Epithelial cell of proximal tubule (primary cell): ENCODE results near the gene AGAP3. TPM values are rescaled to one million over a fixed set of nuclear protein-coding genes. Genes with fewer than 3 reads are reported as not detected.
A peak's percentile ranks its signal among the peaks of the same experiment; 100 is the strongest.

Experiments used
- DNase-seq: peaks from one replicate; pipeline ENCODE4 v3.0.0-alpha.2; 2011; ENCODE audit warnings: low read depth
- H3K4me3 ChIP-seq: 2 replicates; pipeline ENCODE4 v1.5.1; 2011; ENCODE audit warnings: low read depth, mild to moderate bottlenecking, low read length
- total RNA-seq: library from RNA; depleted of rRNA; stranded (reverse); fragments of >200 nt; gene quantifications from 2 replicates; pipeline ENCODE4 v1.2.3, GENCODE V29; 2015
- TF ChIP-seq, protein P1 (sequence below): conservative IDR thresholded peaks from 2 replicates; pipeline ENCODE4 v1.5.1; 2012; ENCODE audit warnings: low read depth, mild to moderate bottlenecking, low read length

AGAP3 gene
- total RNA-seq, 1 donor from 2014 or later = 60.1 TPM

DNA sequence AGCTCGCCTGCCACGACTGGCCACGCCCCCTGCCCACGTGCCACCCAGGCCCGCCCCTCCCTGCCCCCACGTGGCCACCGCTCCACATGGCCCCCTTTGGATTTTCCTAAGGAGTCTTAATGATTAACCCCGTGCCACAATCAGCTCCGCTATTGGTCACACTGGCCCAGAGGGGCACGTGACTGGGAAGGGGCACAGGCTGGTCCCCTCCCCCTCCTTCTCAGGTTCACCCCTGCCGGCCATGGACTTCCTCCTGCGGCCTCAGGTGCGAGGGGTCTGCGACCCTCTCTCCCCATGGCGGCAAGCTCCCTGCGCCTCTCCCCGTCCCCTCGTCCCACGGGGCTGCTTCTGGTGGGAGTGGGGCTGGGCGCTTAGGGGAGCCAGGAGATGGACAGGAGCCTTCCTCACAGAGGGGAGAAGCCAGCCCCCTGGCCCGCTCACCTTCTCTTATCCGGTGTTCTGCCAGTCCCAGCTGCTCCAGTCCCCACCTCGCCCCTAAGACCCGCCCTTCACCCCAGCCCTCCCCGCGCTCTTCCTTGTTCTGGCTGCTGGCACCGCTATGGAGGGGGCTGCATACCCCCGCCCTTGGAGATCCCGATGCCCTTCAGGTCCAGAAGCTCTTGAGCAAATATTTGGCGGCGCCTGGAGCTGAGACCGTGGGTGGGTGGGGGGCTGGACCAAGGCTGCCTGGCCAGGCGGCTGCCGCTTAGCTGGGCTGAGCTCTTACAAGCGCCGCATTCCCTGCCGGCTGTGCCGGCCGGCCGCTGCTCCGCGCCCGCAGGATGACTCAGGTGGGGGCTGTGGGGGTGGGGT is 23.7 kb upstream of the AGAP3 start:
- TF ChIP-seq, protein P1, sequence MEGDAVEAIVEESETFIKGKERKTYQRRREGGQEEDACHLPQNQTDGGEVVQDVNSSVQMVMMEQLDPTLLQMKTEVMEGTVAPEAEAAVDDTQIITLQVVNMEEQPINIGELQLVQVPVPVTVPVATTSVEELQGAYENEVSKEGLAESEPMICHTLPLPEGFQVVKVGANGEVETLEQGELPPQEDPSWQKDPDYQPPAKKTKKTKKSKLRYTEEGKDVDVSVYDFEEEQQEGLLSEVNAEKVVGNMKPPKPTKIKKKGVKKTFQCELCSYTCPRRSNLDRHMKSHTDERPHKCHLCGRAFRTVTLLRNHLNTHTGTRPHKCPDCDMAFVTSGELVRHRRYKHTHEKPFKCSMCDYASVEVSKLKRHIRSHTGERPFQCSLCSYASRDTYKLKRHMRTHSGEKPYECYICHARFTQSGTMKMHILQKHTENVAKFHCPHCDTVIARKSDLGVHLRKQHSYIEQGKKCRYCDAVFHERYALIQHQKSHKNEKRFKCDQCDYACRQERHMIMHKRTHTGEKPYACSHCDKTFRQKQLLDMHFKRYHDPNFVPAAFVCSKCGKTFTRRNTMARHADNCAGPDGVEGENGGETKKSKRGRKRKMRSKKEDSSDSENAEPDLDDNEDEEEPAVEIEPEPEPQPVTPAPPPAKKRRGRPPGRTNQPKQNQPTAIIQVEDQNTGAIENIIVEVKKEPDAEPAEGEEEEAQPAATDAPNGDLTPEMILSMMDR = no peak
- DNase-seq = peak; percentile 64
- H3K4me3 ChIP-seq = peak overlapping the region; percentile 72

DNA sequence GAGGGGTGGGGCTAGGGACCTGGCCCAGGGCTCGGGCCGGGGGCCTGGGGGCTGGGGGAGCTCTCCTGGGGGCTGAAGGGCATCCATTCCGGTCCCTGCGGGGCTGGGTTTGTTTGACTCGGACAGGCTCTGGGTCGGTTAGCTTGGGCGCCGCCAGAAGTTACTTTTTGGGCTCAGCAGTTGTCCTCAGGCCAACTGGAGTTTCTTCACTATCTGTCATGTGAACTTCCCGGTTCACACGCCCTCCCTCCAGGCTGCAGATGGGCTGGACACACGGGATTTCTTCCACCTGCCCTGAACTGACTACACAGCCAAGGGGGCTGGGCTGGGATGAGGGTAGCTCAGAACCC is 23.1 kb upstream of the AGAP3 start:
- TF ChIP-seq, protein P1 = no peak
- no peak for DNase-seq
- peak overlapping the region; percentile 72 for H3K4me3 ChIP-seq

DNA sequence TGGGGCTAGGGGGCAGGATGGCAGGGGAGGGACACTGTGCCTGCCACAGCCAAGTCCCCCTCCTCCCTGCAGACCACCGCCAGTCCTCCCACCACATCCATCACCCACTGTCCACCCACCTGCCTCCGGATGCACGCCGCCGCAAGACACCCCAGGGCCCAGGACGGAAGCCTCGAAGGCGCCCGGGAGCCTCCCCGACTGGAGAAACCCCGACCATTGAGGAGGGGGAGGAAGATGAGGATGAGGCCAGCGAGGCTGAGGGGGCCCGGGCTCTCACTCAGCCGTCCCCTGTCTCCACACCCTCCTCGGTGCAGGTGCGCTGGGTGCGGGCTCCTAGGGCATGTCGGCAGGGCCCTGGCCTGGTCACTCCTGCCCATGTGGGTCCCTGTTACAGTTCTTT is 21.8 kb upstream of the AGAP3 start:
- DNase-seq = no peak
- TF ChIP-seq, protein P1 = no peak
- H3K4me3 ChIP-seq = no peak overlapping the region

DNA sequence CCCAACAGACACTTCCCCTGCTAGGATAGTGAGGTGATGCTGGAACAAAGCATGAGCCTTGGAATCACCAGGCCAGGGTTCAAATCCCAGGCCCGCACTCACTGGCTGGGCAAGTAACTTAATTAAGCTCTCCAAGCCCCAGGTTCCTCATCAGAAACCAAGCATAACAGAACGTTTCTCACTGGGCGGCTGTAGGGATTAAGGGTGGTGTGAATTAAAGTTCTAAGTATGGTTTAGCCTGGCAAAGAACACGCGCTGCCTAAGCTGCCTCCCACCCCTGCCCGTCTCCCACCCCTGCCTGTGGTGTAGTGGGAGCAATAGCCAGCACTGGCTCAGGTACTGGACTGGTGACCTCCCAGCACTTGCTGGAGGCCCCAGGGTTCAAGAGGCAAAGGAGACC is 21.3 kb upstream of the AGAP3 start:
- TF ChIP-seq, protein P1 = no peak
- no peak overlapping the region for H3K4me3 ChIP-seq
- DNase-seq = no peak

DNA sequence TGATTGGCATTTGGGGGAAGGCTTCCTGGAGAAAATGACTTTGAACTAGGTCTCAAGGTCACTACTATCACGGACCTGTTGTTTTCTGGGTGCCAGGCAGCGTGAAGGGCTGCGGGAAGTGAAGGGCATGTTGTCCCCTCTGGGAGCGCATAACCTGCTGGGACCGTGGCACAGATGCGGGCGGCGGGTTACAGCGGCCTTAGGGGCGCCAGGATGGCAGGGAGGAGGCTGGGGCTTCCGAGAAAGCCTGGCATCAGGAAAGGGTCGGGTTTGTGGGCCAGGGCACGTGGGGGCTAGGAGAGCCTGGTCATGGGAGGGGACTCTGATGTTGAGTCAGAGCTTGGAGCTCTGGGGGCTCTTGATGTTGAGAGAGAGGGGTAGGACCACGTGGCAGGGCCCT is 20.8 kb upstream of the AGAP3 start:
- TF ChIP-seq, protein P1 = no peak
- no peak for DNase-seq
- H3K4me3 ChIP-seq = no peak overlapping the region

DNA sequence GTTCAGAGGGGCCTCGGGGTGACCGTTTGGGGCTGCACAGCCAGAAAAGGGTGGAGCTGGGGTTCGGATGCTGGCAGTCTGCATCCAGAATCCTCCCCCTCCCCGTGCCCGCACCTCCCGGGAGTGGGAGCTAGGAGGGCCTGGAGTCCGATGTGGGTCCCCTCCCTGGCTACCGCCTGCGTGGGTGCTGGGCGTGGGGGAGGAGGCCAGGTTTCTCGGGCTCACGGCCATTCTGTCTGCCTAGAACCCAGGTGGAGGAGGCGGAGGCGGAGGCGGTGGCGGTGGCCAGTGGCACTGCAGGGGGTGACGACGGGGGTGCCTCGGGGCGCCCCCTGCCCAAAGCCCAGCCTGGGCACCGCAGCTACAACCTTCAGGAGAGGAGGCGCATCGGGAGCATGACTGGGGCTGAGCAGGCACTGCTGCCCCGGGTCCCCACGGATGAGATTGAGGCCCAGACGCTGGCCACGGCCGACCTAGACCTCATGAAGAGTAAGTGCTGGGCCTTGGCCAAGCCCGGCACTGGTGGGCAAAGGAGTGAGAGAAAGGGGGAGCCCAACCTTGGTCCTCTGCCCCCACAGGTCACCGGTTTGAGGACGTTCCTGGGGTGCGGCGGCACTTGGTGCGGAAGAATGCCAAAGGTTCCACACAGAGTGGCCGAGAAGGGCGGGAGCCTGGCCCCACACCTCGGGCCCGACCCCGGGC is 19.9 kb upstream of the AGAP3 start:
- no peak overlapping the region for H3K4me3 ChIP-seq
- TF ChIP-seq, protein P1 = no peak
- no peak for DNase-seq
